Stimulated activated CD8-positive, alpha-beta memory T cell treated with anti-CD3 and anti-CD28 coated beads, Interleukin-4, amount 100 ng/mL, for 1 hour (primary cell): ENCODE measurements around the gene KSR1.
"Not testable (repeated sequence)": the region's sequence is repeated elsewhere in the genome, so short reads cannot be mapped to it uniquely, and the experiment has no call there.

Experiments
- DNase-seq, 2 donors: peaks; one replicate each; pipeline ENCODE4 v3.0.0-alpha.2; 2020; ENCODE audit warnings: low read depth in 2 of 2, low spot score in 1 of 2

The KSR1 gene

GRCh38 chr17:27628376-27628775, 172.1 kb downstream of the KSR1 start:
- DNase-seq: no peak

GRCh38 chr17:27629260-27629659, 173.0 kb downstream of the KSR1 start:
- DNase-seq: not testable (repeated sequence)

- peak in 1 of 2 donors; percentile 9 for DNase-seq
Observed at GRCh38 chr17:27630607-27631410, 174.6 kb downstream of the KSR1 start, which contains the start of gene LGALS9. LGALS9 (plus strand) TSS chr17:27631188; CDS start chr17:27631266, 78 bp downstream.

- DNase-seq: no peak
Observed at GRCh38 chr17:27631411-27631760, 175.1 kb downstream of the KSR1 start.

GRCh38 chr17:27631897-27632725, 175.9 kb downstream of the KSR1 start:
- DNase-seq: no peak

- not testable (repeated sequence) for DNase-seq
Observed at GRCh38 chr17:27632766-27633165, 176.5 kb downstream of the KSR1 start.

- DNase-seq: no peak
Observed at GRCh38 chr17:27633312-27634025, 177.2 kb downstream of the KSR1 start.

GRCh38 chr17:27634026-27634335, 177.7 kb downstream of the KSR1 start:
- DNase-seq: no peak

GRCh38 chr17:27634776-27635175, 178.5 kb downstream of the KSR1 start:
- DNase-seq: no peak

- no peak for DNase-seq
Observed at GRCh38 chr17:27635275-27635823, 179.1 kb downstream of the KSR1 start.

- DNase-seq: not testable (repeated sequence)
Observed at GRCh38 chr17:27636005-27636520, 179.8 kb downstream of the KSR1 start.

GRCh38 chr17:27637818-27638217, 181.6 kb downstream of the KSR1 start:
- not testable (repeated sequence) for DNase-seq

- not testable (repeated sequence) for DNase-seq
Observed at GRCh38 chr17:27638415-27638914, 182.2 kb downstream of the KSR1 start.

GRCh38 chr17:27640790-27641189, 184.5 kb downstream of the KSR1 start:
- no peak for DNase-seq

GRCh38 chr17:27644586-27644985, 188.3 kb downstream of the KSR1 start:
- DNase-seq: no peak

- not testable (repeated sequence) for DNase-seq
Observed at GRCh38 chr17:27645621-27646020, 189.4 kb downstream of the KSR1 start.

GRCh38 chr17:27646232-27646631, 190.0 kb downstream of the KSR1 start:
- DNase-seq: no peak

- no peak for DNase-seq
Observed at GRCh38 chr17:27647765-27648164, 191.5 kb downstream of the KSR1 start.

GRCh38 chr17:27649111-27649571, 192.9 kb downstream of the KSR1 start:
- not testable (repeated sequence) for DNase-seq

- no peak for DNase-seq
Observed at GRCh38 chr17:27649929-27650328, 193.7 kb downstream of the KSR1 start.

GRCh38 chr17:27650836-27651235, 194.6 kb downstream of the KSR1 start:
- no peak for DNase-seq
